WTC11 (cell line): ENCODE data around the gene RSPO1. TPM values are rescaled to one million over a fixed set of nuclear protein-coding genes. Genes with fewer than 3 reads are reported as not detected.

ENCODE experiments used
- ATAC-seq: fragments of 200-7000 bp; cut with Tn5 transposase; 2 replicates; pipeline ENCODE4 v1.10.0; 2021; ENCODE audit warnings: mild to moderate bottlenecking, moderate library complexity
- CTCF ChIA-PET: fragments of 300-600 bp; sonication (Branson Sonifier 250); formaldehyde crosslinking; loops from one replicate; lab custom pipeline; 2021; ENCODE audit warnings: antibody characterized with exemption; lab: Charles Lee
- POLR2A ChIA-PET: fragments of 350-600 bp; sonication (Branson Sonifier 250); formaldehyde crosslinking; loops from one replicate; lab custom pipeline; 2021; ENCODE audit warnings: antibody characterized with exemption; lab: Charles Lee
- DNase-seq: peaks from one replicate; pipeline ENCODE4 v3.0.0; 2021; ENCODE audit warnings: low spot score
- H3K27ac Mint-ChIP-seq: 2 replicates; pipeline ENCODE4 v1.8.0; 2021; ENCODE audit warnings: mixed read lengths
- H3K27me3 Mint-ChIP-seq: 2 replicates; pipeline ENCODE4 v1.8.0; 2021; ENCODE audit warnings: low read depth, mild to moderate bottlenecking, moderate library complexity, mixed read lengths
- H3K36me3 Mint-ChIP-seq: 2 replicates; pipeline ENCODE4 v1.8.0; 2021; ENCODE audit warnings: mixed read lengths
- H3K4me1 Mint-ChIP-seq: 2 replicates; pipeline ENCODE4 v1.8.0; 2022; ENCODE audit warnings: mixed read lengths
- H3K4me3 Mint-ChIP-seq: 2 replicates; pipeline ENCODE4 v1.8.0; 2021; ENCODE audit warnings: mild to moderate bottlenecking, moderate library complexity, mixed read lengths
- H3K9me3 Mint-ChIP-seq: 2 replicates; pipeline ENCODE4 v1.8.0; 2021; ENCODE audit warnings: mixed read lengths
- FOXJ3 ChIP-seq: sonication (generic); formaldehyde crosslinking; IDR thresholded peaks from 2 replicates; pipeline ENCODE4 v1.9.0; 2021; ENCODE audit warnings: missing genetic modification reagents, mild to moderate bottlenecking, borderline replicate concordance
- FOXK1 ChIP-seq: sonication (generic); formaldehyde crosslinking; IDR thresholded peaks from 2 replicates; pipeline ENCODE4 v1.8.0; 2022; ENCODE audit warnings: mild to moderate bottlenecking, moderate library complexity, missing genetic modification reagents
- HMGA2 ChIP-seq: fragments of 250-450 bp; sonication (Bioruptor Pico); IDR thresholded peaks from 2 replicates; pipeline ENCODE4 v1.4.0; 2021; ENCODE audit warnings: mild to moderate bottlenecking, moderate library complexity
- NFATC4 ChIP-seq: fragments of 250-450 bp; sonication (Bioruptor Pico); IDR thresholded peaks from 2 replicates; pipeline ENCODE4 v1.9.0; 2021; ENCODE audit warnings: mild to moderate bottlenecking
- NR1H2 ChIP-seq: sonication (generic); formaldehyde crosslinking; IDR thresholded peaks from 2 replicates; pipeline ENCODE4 v1.9.0; 2021; ENCODE audit warnings: mild to moderate bottlenecking, moderate library complexity, missing genetic modification reagents
- NR2C2 ChIP-seq: sonication (generic); formaldehyde crosslinking; IDR thresholded peaks from 2 replicates; pipeline ENCODE4 v1.8.0; 2022; ENCODE audit warnings: mild to moderate bottlenecking, missing genetic modification reagents
- NR3C1 ChIP-seq: sonication (generic); formaldehyde crosslinking; conservative IDR thresholded peaks from 2 replicates; pipeline ENCODE4 v1.8.1; 2023; ENCODE audit warnings: low read depth, mild to moderate bottlenecking, missing genetic modification reagents
- SP1 ChIP-seq: sonication (generic); formaldehyde crosslinking; conservative IDR thresholded peaks from 2 replicates; pipeline ENCODE4 v1.8.1; 2022; ENCODE audit warnings: missing genetic modification reagents
- TEAD4 ChIP-seq: sonication (generic); formaldehyde crosslinking; IDR thresholded peaks from 2 replicates; pipeline ENCODE4 v1.8.0; 2022; ENCODE audit warnings: mild to moderate bottlenecking, missing genetic modification reagents
- ZNF263 ChIP-seq: sonication (generic); formaldehyde crosslinking; IDR thresholded peaks from 2 replicates; pipeline ENCODE4 v1.8.1; 2022; ENCODE audit warnings: low read depth, mild to moderate bottlenecking, moderate library complexity, missing genetic modification reagents
- ZNF423 ChIP-seq: fragments of 250-450 bp; sonication (Bioruptor Pico); IDR thresholded peaks from 2 replicates; pipeline ENCODE4 v2.1.2; 2022; ENCODE audit warnings: mild to moderate bottlenecking, moderate library complexity
- total RNA-seq: library from RNA; stranded (reverse); gene quantifications from 3 replicates; pipeline ENCODE4 v1.2.3, GENCODE V29; 2021
- TF ChIP-seq, protein P1 (sequence below): sonication (generic); formaldehyde crosslinking; IDR thresholded peaks from 2 replicates; pipeline ENCODE4 v1.8.1; 2022; ENCODE audit warnings: missing genetic modification reagents, borderline replicate concordance
- TF ChIP-seq, protein P2 (sequence below): sonication (generic); formaldehyde crosslinking; conservative IDR thresholded peaks from 2 replicates; pipeline ENCODE4 v1.8.1; 2022; ENCODE audit warnings: mild to moderate bottlenecking, missing genetic modification reagents
- TF ChIP-seq, protein P3 (sequence below): fragments of 200-600 bp; IDR thresholded peaks from 2 replicates; pipeline ENCODE4 v1.8.0; 2022; ENCODE audit warnings: antibody characterized with exemption
- TF ChIP-seq, protein P4 (sequence below): sonication (generic); formaldehyde crosslinking; IDR thresholded peaks from 2 replicates; pipeline ENCODE4 v1.8.0; 2023; ENCODE audit warnings: missing genetic modification reagents
- TF ChIP-seq, protein P5 (sequence below): sonication (generic); formaldehyde crosslinking; IDR thresholded peaks from 2 replicates; pipeline ENCODE4 v1.8.1; 2023; ENCODE audit warnings: mild to moderate bottlenecking, moderate library complexity, missing genetic modification reagents
- TF ChIP-seq, protein P6 (sequence below): fragments of 250-450 bp; sonication (Bioruptor Pico); IDR thresholded peaks from 2 replicates; pipeline ENCODE4 v1.9.0; 2021; ENCODE audit warnings: moderate library complexity, mild to moderate bottlenecking, inconsistent platforms, borderline replicate concordance
- TF ChIP-seq, protein P7 (sequence below): fragments of 250-450 bp; sonication (Bioruptor Pico); IDR thresholded peaks from 2 replicates; pipeline ENCODE4 v1.9.0; 2021; ENCODE audit warnings: mild to moderate bottlenecking, borderline replicate concordance
- TF ChIP-seq, protein P8 (sequence below): sonication (generic); formaldehyde crosslinking; IDR thresholded peaks from 2 replicates; pipeline ENCODE4 v1.8.1; 2023; ENCODE audit warnings: mild to moderate bottlenecking, missing genetic modification reagents

Gene RSPO1
- total RNA-seq, 1 experiment from 2014 or later, result 0.13 TPM

DNA sequence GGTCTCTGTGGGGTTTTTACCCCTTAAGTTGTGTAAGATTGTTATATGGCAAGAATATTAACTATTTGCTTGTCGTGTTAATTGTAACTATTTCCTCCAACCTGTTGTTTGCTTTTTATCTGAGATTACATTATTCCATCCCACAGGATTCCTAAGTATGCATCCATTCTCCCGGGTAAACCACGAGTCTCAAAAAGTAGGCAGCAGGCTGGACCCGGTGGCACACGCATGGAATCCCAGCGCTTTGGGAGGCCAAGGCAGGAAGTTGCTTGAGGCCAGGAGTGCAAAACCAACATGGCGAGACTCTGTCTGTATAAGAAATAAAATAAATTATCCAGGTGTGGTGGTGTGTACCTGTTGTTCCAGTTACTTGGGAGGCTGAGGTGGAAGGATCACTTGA is 12.6 kb upstream of the RSPO1 start:
- POLR2A ChIA-PET, result no interaction called here
- no peak for DNase-seq
- TF ChIP-seq NR2C2 (CRISPR knock-in tag), result no peak
- TF ChIP-seq HMGA2 (CRISPR knock-in tag), result 0 out of 2 replicates have a peak, but pooled peaks have one; percentile 3
- TF ChIP-seq, all 79 proteins: peak for 1
- Mint-ChIP-seq H3K4me1 (no peaks in the 10 kb centered on the region), H3K27ac (no peak overlapping the region), H3K9me3 (no peaks in the 10 kb centered on the region), H3K36me3 (no peaks in the 10 kb centered on the region), H3K4me3 (no peak overlapping the region), H3K27me3 (peaks cover 6% of the 10 kb centered on the region)
- CTCF ChIA-PET, result no interaction called here
- ATAC-seq, result no peak

DNA sequence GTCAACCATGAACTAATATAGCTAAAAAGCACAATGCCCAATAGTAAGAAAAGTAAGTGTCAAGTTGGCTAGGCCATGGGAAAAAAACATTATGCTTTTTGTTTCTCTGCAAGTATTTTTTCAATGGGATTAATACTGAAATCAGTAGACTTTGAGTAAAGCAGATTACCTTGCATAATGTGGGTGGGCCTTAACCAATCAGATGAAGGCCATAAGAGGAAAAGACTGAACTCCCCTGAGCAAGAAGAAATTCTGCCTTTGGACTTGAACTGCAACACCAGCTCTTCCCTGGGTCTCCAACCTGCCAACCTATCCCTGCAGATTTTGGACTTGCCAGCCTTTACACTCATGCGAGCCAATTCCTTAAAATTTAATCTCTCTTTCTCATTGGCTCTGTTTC is 6.4 kb upstream of the RSPO1 start:
- Mint-ChIP-seq H3K4me1 (no peaks in the 10 kb centered on the region), H3K4me3 (no peak overlapping the region), H3K27me3 (peaks cover 2% of the 10 kb centered on the region), H3K27ac (no peak overlapping the region), H3K36me3 (no peaks in the 10 kb centered on the region), H3K9me3 (no peaks in the 10 kb centered on the region)
- ChIA-PET CTCF (interaction anchor here (1.1 kb wide), 1 partner anchor 37 kb away, joined by 3 read pairs; no protein-coding TSS in a partner anchor), POLR2A (no interaction called here)
- DNase-seq (no peak), ATAC-seq (no peak)
- TF ChIP-seq, protein P1, sequence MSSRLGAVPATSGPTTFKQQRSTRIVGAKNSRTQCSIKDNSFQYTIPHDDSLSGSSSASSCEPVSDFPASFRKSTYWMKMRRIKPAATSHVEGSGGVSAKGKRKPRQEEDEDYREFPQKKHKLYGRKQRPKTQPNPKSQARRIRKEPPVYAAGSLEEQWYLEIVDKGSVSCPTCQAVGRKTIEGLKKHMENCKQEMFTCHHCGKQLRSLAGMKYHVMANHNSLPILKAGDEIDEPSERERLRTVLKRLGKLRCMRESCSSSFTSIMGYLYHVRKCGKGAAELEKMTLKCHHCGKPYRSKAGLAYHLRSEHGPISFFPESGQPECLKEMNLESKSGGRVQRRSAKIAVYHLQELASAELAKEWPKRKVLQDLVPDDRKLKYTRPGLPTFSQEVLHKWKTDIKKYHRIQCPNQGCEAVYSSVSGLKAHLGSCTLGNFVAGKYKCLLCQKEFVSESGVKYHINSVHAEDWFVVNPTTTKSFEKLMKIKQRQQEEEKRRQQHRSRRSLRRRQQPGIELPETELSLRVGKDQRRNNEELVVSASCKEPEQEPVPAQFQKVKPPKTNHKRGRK, result no peak
- TF ChIP-seq NR3C1 (CRISPR knock-in tag) (no peak), FOXK1 (CRISPR knock-in tag) (no peak), NR1H2 (CRISPR knock-in tag) (no peak), NFATC4 (no peak), ZNF423 (CRISPR knock-in tag) (no peak), TEAD4 (CRISPR knock-in tag) (no peak), FOXJ3 (CRISPR knock-in tag) (no peak), ZNF263 (CRISPR knock-in tag) (no peak), SP1 (no peak)
- TF ChIP-seq, protein P2, sequence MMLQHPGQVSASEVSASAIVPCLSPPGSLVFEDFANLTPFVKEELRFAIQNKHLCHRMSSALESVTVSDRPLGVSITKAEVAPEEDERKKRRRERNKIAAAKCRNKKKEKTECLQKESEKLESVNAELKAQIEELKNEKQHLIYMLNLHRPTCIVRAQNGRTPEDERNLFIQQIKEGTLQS, result no peak
- TF ChIP-seq, protein P3, sequence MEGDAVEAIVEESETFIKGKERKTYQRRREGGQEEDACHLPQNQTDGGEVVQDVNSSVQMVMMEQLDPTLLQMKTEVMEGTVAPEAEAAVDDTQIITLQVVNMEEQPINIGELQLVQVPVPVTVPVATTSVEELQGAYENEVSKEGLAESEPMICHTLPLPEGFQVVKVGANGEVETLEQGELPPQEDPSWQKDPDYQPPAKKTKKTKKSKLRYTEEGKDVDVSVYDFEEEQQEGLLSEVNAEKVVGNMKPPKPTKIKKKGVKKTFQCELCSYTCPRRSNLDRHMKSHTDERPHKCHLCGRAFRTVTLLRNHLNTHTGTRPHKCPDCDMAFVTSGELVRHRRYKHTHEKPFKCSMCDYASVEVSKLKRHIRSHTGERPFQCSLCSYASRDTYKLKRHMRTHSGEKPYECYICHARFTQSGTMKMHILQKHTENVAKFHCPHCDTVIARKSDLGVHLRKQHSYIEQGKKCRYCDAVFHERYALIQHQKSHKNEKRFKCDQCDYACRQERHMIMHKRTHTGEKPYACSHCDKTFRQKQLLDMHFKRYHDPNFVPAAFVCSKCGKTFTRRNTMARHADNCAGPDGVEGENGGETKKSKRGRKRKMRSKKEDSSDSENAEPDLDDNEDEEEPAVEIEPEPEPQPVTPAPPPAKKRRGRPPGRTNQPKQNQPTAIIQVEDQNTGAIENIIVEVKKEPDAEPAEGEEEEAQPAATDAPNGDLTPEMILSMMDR, result no peak
- TF ChIP-seq, protein P4, sequence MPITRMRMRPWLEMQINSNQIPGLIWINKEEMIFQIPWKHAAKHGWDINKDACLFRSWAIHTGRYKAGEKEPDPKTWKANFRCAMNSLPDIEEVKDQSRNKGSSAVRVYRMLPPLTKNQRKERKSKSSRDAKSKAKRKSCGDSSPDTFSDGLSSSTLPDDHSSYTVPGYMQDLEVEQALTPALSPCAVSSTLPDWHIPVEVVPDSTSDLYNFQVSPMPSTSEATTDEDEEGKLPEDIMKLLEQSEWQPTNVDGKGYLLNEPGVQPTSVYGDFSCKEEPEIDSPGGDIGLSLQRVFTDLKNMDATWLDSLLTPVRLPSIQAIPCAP (CRISPR knock-in tag), result no peak
- TF ChIP-seq, protein P5, sequence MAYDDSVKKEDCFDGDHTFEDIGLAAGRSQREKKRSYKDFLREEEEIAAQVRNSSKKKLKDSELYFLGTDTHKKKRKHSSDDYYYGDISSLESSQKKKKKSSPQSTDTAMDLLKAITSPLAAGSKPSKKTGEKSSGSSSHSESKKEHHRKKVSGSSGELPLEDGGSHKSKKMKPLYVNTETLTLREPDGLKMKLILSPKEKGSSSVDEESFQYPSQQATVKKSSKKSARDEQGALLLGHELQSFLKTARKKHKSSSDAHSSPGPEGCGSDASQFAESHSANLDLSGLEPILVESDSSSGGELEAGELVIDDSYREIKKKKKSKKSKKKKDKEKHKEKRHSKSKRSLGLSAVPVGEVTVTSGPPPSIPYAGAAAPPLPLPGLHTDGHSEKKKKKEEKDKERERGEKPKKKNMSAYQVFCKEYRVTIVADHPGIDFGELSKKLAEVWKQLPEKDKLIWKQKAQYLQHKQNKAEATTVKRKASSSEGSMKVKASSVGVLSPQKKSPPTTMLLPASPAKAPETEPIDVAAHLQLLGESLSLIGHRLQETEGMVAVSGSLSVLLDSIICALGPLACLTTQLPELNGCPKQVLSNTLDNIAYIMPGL, result no peak
- TF ChIP-seq, protein P6, sequence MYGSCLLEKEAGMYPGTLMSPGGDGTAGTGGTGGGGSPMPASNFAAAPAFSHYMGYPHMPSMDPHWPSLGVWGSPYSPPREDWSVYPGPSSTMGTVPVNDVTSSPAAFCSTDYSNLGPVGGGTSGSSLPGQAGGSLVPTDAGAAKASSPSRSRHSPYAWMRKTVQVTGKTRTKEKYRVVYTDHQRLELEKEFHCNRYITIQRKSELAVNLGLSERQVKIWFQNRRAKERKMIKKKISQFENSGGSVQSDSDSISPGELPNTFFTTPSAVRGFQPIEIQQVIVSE (CRISPR knock-in tag), result no peak
- TF ChIP-seq, protein P7, sequence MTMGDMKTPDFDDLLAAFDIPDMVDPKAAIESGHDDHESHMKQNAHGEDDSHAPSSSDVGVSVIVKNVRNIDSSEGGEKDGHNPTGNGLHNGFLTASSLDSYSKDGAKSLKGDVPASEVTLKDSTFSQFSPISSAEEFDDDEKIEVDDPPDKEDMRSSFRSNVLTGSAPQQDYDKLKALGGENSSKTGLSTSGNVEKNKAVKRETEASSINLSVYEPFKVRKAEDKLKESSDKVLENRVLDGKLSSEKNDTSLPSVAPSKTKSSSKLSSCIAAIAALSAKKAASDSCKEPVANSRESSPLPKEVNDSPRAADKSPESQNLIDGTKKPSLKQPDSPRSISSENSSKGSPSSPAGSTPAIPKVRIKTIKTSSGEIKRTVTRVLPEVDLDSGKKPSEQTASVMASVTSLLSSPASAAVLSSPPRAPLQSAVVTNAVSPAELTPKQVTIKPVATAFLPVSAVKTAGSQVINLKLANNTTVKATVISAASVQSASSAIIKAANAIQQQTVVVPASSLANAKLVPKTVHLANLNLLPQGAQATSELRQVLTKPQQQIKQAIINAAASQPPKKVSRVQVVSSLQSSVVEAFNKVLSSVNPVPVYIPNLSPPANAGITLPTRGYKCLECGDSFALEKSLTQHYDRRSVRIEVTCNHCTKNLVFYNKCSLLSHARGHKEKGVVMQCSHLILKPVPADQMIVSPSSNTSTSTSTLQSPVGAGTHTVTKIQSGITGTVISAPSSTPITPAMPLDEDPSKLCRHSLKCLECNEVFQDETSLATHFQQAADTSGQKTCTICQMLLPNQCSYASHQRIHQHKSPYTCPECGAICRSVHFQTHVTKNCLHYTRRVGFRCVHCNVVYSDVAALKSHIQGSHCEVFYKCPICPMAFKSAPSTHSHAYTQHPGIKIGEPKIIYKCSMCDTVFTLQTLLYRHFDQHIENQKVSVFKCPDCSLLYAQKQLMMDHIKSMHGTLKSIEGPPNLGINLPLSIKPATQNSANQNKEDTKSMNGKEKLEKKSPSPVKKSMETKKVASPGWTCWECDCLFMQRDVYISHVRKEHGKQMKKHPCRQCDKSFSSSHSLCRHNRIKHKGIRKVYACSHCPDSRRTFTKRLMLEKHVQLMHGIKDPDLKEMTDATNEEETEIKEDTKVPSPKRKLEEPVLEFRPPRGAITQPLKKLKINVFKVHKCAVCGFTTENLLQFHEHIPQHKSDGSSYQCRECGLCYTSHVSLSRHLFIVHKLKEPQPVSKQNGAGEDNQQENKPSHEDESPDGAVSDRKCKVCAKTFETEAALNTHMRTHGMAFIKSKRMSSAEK (CRISPR knock-in tag), result no peak
- TF ChIP-seq, protein P8, sequence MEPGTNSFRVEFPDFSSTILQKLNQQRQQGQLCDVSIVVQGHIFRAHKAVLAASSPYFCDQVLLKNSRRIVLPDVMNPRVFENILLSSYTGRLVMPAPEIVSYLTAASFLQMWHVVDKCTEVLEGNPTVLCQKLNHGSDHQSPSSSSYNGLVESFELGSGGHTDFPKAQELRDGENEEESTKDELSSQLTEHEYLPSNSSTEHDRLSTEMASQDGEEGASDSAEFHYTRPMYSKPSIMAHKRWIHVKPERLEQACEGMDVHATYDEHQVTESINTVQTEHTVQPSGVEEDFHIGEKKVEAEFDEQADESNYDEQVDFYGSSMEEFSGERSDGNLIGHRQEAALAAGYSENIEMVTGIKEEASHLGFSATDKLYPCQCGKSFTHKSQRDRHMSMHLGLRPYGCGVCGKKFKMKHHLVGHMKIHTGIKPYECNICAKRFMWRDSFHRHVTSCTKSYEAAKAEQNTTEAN (CRISPR knock-in tag), result no peak
